SK-N-SH (cell line): ENCODE data around the gene PRR19. TPM values are rescaled to one million over a fixed set of nuclear protein-coding genes. Genes with fewer than 3 reads are reported as not detected.

Experiments
- CTCF ChIA-PET: fragments of 300-600, 350-600 bp; formaldehyde crosslinking; extraction: SDS; loops from one replicate; lab custom pipeline; 2021; lab: Yijun Ruan, JAX
- POLR2A ChIA-PET: fragments of 350-600 bp; sonication (Branson Sonifier 250); formaldehyde crosslinking; extraction: SDS; loops from one replicate; lab custom pipeline; 2020; ENCODE audit warnings: antibody characterized with exemption, inconsistent platforms; lab: Yijun Ruan, JAX
- DNase-seq: peaks from one replicate; pipeline ENCODE4 v3.0.0; 2012
- H2AFZ ChIP-seq: fragments of 200-600 bp; sonication (generic); 2 replicates; pipeline ENCODE4 v1.8.1; 2016; ENCODE audit warnings: antibody characterized with exemption, mild to moderate bottlenecking, low read depth
- H3F3A ChIP-seq: fragments of 200-600 bp; sonication (generic); replicated peaks from 2 replicates; pipeline ENCODE3; 2016; ENCODE audit warnings: antibody characterized with exemption, mild to moderate bottlenecking; ENCODE audit not compliant: insufficient read depth
- H3K27ac ChIP-seq, 2 experiments: fragments of 200-500 bp in 1 of 2; fragments of 200-600 bp in 1 of 2; sonication (Bioruptor generic) in 1 of 2; sonication (generic), shearing (Covaris generic) in 1 of 2; 2 replicates each; pipeline versions ENCODE4 v1.5.1 to v1.6.1; 2014 to 2016; ENCODE audit warnings: low read depth in 2 of 2, inconsistent platforms in 1 of 2, low read length in 1 of 2, mild to moderate bottlenecking in 1 of 2, mixed read lengths in 1 of 2
- H3K27me3 ChIP-seq: fragments of 200-600 bp; sonication (generic), shearing (Covaris generic); 2 replicates; pipeline ENCODE4 v1.6.1; 2016; ENCODE audit warnings: mixed run types; ENCODE audit not compliant: insufficient read depth
- H3K36me3 ChIP-seq, 2 experiments: fragments of 200-500 bp in 1 of 2; fragments of 200-600 bp in 1 of 2; sonication (Bioruptor generic) in 1 of 2; sonication (generic) in 1 of 2; replicated peaks in 1 of 2; 2 replicates each; pipeline versions ENCODE3 to v1.5.1; 2014 to 2016; ENCODE audit warnings: low read length in 1 of 2, mild to moderate bottlenecking in 1 of 2; ENCODE audit not compliant: insufficient read depth in 2 of 2, control insufficient read depth in 1 of 2
- H3K4me1 ChIP-seq, 2 experiments: fragments of 200-500 bp in 1 of 2; fragments of 200-600 bp in 1 of 2; sonication (Bioruptor generic) in 1 of 2; sonication (generic), shearing (Covaris generic) in 1 of 2; 2 replicates each; pipeline versions ENCODE4 v1.5.1 to v1.6.1; 2014 to 2016; ENCODE audit warnings: low read depth in 1 of 2, low read length in 1 of 2, mixed run types in 1 of 2; ENCODE audit not compliant: insufficient read depth in 2 of 2, control insufficient read depth in 1 of 2
- H3K4me2 ChIP-seq: fragments of 200-600 bp; sonication (generic), shearing (Covaris generic); 2 replicates; pipeline ENCODE4 v1.6.1; 2017; ENCODE audit warnings: mixed run types
- H3K4me3 ChIP-seq, 2 experiments: fragments of 200-500 bp in 1 of 2; fragments of 200-600 bp in 1 of 2; sonication (Bioruptor generic) in 1 of 2; sonication (generic), shearing (Covaris generic) in 1 of 2; 2 replicates each; pipeline versions ENCODE4 v1.5.1 to v1.8.1; 2014 to 2016; ENCODE audit warnings: low read depth in 2 of 2, inconsistent platforms in 1 of 2, low read length in 1 of 2, mild to moderate bottlenecking in 1 of 2, mixed read lengths in 1 of 2, moderate library complexity in 1 of 2
- H3K79me2 ChIP-seq: fragments of 200-600 bp; sonication (generic); 2 replicates; pipeline ENCODE4 v1.8.1; 2017; ENCODE audit warnings: mild to moderate bottlenecking; ENCODE audit not compliant: insufficient read depth
- H3K9ac ChIP-seq: fragments of 200-600 bp; sonication (generic); 2 replicates; pipeline ENCODE4 v1.6.1; 2017; ENCODE audit warnings: mixed run types
- H3K9me2 ChIP-seq: fragments of 200-600 bp; sonication (generic); 2 replicates; pipeline ENCODE4 v1.6.1; 2017; ENCODE audit warnings: mixed run types
- H3K9me3 ChIP-seq: fragments of 200-600 bp; sonication (generic); 2 replicates; pipeline ENCODE4 v1.6.1; 2017; ENCODE audit warnings: mixed run types, mild to moderate bottlenecking, moderate library complexity
- H4K20me1 ChIP-seq: fragments of 200-600 bp; sonication (generic); 2 replicates; pipeline ENCODE4 v1.6.1; 2017; ENCODE audit warnings: mild to moderate bottlenecking, mixed run types; ENCODE audit not compliant: insufficient read depth
- IRF3 ChIP-seq: fragments of 150-350 bp; IDR thresholded peaks from 2 replicates; pipeline ENCODE4 v1.6.1; 2016; ENCODE audit warnings: mild to moderate bottlenecking, low read depth, low read length
- MAX ChIP-seq: IDR thresholded peaks from 2 replicates; pipeline ENCODE4 v1.4.0; 2012; ENCODE audit warnings: low read depth
- MEF2A ChIP-seq: IDR thresholded peaks from 2 replicates; pipeline ENCODE4 v1.4.0; 2012; ENCODE audit warnings: low read depth, borderline replicate concordance
- MXI1 ChIP-seq: IDR thresholded peaks from 2 replicates; pipeline ENCODE4 v1.6.1; 2012; ENCODE audit warnings: mild to moderate bottlenecking, low read depth, low read length, improper control_type of control experiment
- PBX3 ChIP-seq: IDR thresholded peaks from 2 replicates; pipeline ENCODE4; 2012
- SIN3A ChIP-seq: IDR thresholded peaks from 2 replicates; pipeline ENCODE4 v1.6.1; 2012; ENCODE audit warnings: low read depth, mild to moderate bottlenecking, low read length, moderate library complexity, borderline replicate concordance
- TCF12 ChIP-seq: IDR thresholded peaks from 2 replicates; pipeline ENCODE4 v1.4.0; 2012
- WGBS: methylation state at CpG from one replicate; pipeline ENCODE4 v1.1.6; 2017; ENCODE audit warnings: low lambda C conversion rate; 5-methylcytosine and 5-hydroxymethylcytosine counted together
- polyA plus RNA-seq, 3 experiments: library from polyadenylated mRNA; depleted of rRNA; stranded (reverse); fragments of >200 nt; gene quantifications; 2 replicates each; pipeline ENCODE4 v1.2.3, GENCODE V29; 2012

The PRR19 gene
- 1.3 TPM in 2 replicates for polyA plus RNA-seq (2012; rRNA removed)
- polyA plus RNA-seq (2012; cell fraction: cytosol; rRNA removed): 0.40 and 0.87 TPM in 2 replicates
- polyA plus RNA-seq (2012; cell fraction: nucleus; rRNA removed): 1.3 and 1.7 TPM in 2 replicates

GRCh38 chr19:42301646-42302203 is at the start of gene PRR19:
Gene PRR19, plus strand, starts transcription at chr19:42302132. Its CDS starts 7,453 bp downstream, at chr19:42309585.
- Histone ChIP-seq H3K4me1 (peaks cover 9 to 10% of the 10 kb centered on the region in 2 experiments; a peak in 3 of 4 replicates), H3F3A (peaks cover 15% of the 10 kb centered on the region), H3K9ac (peak within 1 kb of the TSS; percentile 66), H3K4me2 (peak within 1 kb of the TSS; percentile 78), H3K9me2 (no peaks in the 10 kb centered on the region), H3K27ac (peak within 1 kb of the TSS; percentile 64 to 82), H2AFZ (peak within 1 kb of the TSS; percentile 87; the same call in 1 of the 2 replicates), H4K20me1 (no peaks in the 10 kb centered on the region), H3K79me2 (peaks cover 13% of the 10 kb centered on the region), H3K27me3 (no peaks in the 10 kb centered on the region), H3K9me3 (no peaks in the 10 kb centered on the region), H3K36me3 (peaks cover 0 to 6% of the 10 kb centered on the region in 2 experiments), H3K4me3 (peak within 1 kb of the TSS; percentile 69 to 86)
- WGBS: 9% methylated on average over 13 of the region's 21 CpGs
- CTCF ChIA-PET: interaction anchor here (0.6 to 2.4 kb wide), 8 partner anchors 13 to 126 kb away, joined by 3 to 10 read pairs (median 4); no protein-coding TSS in a partner anchor
- TF ChIP-seq TCF12: no peak
- 0 out of 2 replicates have a peak, but pooled peaks have one; percentile 10 for TF ChIP-seq SIN3A
- no peak for DNase-seq
- POLR2A ChIA-PET: interaction anchor here (0.7 to 1.1 kb wide), 6 partner anchors 9 to 1132 kb away, joined by 3 read pairs; no protein-coding TSS in a partner anchor

- peaks cover 50% of the 10 kb centered on the region for H4K20me1 ChIP-seq
- H3K36me3 ChIP-seq: peaks cover 10 to 16% of the 10 kb centered on the region in 2 experiments
- DNase-seq: peak; percentile 53
- H3K9me3 ChIP-seq: no peaks in the 10 kb centered on the region
- H3K79me2 ChIP-seq: peaks cover 79% of the 10 kb centered on the region
- peaks cover 35% of the 10 kb centered on the region for H3F3A ChIP-seq
- no peak overlapping the region for H2AFZ ChIP-seq
- peak overlapping the region; percentile 83 to 88 for H3K27ac ChIP-seq
- peaks cover 17 to 33% of the 10 kb centered on the region in 2 experiments for H3K4me1 ChIP-seq
- peak overlapping the region; percentile 90 for H3K9ac ChIP-seq
- POLR2A ChIA-PET: no interaction called here
- H3K9me2 ChIP-seq: no peaks in the 10 kb centered on the region
- CTCF ChIA-PET: interaction anchor here (0.9 to 14.8 kb wide), 5 partner anchors 10 to 120 kb away, joined by 3 to 205 read pairs (median 4); partner anchors contain the start of gene POU2F2
- peak overlapping the region; percentile 76 to 89 for H3K4me3 ChIP-seq
- H3K4me2 ChIP-seq: peak overlapping the region; percentile 98
- 8% methylated on average over 25 of the region's 27 CpGs for WGBS
- no peak for TF ChIP-seq PBX3
- TF ChIP-seq MAX: peak; percentile 78
- TF ChIP-seq MXI1: peak; percentile 70; the same call in 1 of the 2 replicates
- 0 out of 2 replicates have a peak, but pooled peaks have one; percentile 39 for TF ChIP-seq MEF2A
- TF ChIP-seq IRF3: no peak
- TF ChIP-seq, all 33 proteins: peak for 3
- H3K27me3 ChIP-seq: no peaks in the 10 kb centered on the region
These were observed 49.3 kb upstream of the PRR19 start for GRCh38 chr19:42252365-42253244.
